GM21447 (cell line): ENCODE results near the gene SLC38A4.
"Not testable (repeated sequence)": the region's sequence is repeated elsewhere in the genome, so short reads cannot be mapped to it uniquely, and the experiment has no call there.

Source experiments
- ATAC-seq: cut with Tn5 transposase; IDR thresholded peaks from one replicate; pipeline ENCODE4 v1.9.1; 2021; ENCODE audit not compliant: unreplicated experiment

SLC38A4 gene

GRCh38 chr12:46778415-46778814 is 47.4 kb downstream of the SLC38A4 start:
- no peak for ATAC-seq

DNA sequence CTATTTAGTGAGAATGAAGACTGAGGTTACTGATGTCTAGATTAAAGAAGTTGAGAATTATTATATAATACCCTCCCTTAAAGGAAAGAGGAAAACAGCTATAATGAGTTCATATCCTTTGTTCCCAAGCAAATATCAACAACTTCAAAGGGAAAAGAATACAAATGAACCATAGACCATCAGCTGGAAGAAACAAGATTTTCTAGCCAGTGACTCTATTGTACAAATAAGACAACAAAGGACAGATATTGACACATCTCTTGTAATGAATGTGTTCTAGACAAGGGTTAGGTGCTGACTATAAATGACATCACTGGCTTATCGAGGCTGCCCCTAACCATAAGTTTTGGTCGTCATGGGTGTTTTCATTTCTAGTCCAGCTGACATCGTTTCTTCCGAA is 48.2 kb downstream of the SLC38A4 start:
- ATAC-seq: no peak

GRCh38 chr12:46775796-46776195 is 50.0 kb downstream of the SLC38A4 start:
- no peak for ATAC-seq

GRCh38 chr12:46774322-46774633 is 51.5 kb downstream of the SLC38A4 start:
- ATAC-seq: no peak

- ATAC-seq: no peak
These were observed 52.0 kb downstream of the SLC38A4 start for GRCh38 chr12:46773586-46774321.

DNA sequence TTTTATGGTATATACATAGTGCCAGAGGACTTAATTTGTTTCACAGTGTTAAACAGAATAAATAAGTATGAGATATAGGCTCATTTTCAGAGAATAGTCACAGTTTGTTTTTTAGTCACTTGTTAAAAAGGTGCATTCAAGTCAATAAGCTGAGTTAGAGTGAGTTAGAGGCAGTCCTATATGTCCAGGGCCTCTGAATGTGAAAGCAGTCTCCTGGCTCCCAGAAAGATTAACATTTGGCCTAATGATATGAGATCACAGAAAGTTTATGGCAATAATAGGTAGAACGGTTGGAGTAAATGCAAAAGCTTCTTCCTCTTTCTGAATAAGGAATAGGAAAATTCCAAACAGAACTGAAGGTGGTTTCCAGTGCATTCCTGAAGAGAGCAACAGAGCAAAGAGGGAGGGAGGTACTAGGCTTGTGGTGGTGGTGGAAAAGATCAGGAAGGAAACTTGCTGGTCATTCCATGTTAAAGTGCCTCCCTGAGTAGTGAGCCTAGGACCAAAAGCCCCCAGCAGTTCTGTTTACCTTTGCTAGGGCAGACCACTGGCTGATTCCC is 54.4 kb downstream of the SLC38A4 start:
- no peak for ATAC-seq

DNA sequence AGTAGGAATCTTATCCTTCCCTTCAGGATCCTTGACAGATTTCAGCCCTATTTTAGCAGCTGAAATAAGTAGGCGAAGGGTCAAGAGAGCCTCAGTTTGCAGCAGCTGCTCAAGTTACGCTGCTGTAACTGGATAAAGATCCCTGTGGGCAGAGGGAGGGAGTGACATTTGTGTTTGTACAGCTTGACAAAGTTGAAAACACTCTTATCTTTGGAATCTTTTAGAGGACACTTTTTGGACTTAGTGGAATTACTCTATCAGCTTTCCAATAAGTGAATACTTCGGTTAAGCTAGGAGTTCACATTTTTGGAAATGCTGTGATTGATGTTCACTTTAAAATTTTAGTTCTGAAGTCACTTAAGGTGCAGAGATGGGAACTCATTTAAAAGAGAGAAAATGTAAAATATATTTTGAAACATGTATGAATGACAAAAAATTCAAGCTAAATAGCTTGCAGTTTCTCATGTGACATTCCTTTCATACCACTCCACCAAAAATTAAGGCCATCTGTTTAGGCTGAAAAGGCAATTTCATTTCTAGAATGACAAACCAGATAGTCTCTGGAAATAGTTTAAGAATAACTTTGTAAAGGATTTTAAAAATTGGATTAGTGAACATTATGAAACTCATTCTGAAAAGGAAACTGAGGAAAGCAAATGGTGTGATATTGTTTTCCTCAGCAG is 55.2 kb downstream of the SLC38A4 start:
- ATAC-seq: no peak

DNA sequence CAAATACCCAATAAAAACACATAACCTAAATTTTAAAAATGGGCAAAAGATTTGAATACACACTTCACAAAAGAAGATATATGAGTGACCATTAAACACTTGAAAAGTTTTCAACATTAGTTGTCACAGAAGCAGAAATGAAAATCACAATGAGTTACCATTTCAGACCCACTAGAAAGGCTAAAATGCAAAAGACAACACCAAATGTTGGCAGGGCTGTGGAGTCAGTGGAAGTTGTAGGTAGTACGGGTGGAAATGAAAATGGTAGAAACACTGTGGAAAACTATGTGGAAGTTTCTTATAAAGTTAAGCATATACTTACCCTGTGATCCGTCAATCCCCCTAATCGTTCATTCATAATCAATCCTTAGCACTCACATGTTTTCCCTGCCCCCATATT is 61.8 kb downstream of the SLC38A4 start:
- ATAC-seq: no peak

GRCh38 chr12:46763230-46763629 is 62.6 kb downstream of the SLC38A4 start:
- ATAC-seq: no peak

DNA sequence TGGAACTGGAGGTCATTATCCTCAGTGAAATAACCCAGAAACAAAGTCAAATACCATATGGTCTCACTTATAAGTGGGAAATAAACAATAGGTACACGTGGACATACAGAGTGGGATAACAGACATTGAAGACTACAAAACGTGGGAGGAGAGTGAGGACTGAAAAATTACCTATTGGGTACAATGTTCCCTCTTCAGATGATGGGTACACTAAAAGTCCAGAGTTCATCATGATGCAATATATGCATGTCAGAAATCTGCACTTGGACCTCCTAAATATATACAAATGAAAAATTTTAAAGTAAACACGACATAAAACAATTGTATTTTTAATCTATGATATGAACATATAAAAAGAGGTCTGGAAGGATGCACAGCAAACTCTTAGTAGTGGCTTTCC is 71.2 kb downstream of the SLC38A4 start:
- ATAC-seq: no peak

- no peak for ATAC-seq
These were observed 73.4 kb downstream of the SLC38A4 start for GRCh38 chr12:46752396-46752795.

DNA sequence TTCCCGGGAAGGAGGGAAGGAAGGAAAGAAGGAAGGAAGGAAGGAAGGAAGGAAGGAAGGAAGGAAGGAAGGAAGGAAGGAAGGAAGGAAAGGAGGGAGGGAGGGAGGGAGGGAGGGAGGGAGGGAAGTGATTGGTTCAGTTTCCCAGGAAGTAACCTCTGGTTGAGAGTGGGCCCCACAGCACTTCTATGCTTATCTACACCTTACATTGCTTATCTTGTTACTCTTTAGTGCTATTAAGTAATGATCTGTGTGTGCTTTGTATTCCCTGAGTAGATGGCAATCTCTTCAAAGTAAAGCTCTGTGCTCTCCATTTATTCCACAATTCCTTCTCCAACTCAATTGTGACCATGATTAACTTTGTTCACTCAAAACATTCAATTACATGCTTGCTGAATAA is 74.6 kb downstream of the SLC38A4 start:
- no peak for ATAC-seq

DNA sequence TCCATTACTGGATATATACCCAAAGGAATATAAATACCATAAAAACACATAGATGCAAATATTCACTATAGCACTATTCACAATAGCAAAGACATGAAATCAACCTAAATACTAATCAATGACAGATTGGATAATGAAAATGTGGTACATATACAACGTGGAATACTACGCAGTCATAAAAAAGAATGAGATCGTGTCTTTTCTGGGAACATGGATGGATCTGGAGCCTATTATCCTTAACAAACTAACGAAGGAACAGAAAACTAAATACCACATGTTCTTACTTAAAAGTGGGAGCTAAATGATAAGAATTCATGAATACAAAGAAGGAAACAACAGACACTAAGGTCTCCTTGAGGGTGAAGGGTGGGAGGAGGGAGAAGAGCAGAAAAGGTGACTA is 76.5 kb downstream of the SLC38A4 start:
- ATAC-seq: no peak

DNA sequence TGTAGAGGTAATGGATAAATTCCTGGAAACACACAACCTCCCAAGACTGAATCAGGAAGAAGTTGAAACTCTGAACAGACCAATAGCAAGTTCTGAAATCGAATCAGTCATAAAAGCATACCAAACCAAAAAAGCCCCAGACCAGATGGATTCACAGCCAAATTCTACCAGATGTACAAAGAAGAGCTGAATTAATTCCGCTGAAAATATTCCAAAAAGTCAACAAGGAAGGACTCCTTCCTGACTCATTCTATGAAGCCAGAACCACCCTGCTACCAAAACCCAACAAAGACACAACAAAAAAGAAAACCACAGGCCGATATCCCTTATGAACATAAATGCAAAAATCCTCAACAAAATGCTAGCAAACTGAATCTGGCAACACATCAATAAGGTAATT is 81.5 kb downstream of the SLC38A4 start:
- ATAC-seq: no peak

DNA sequence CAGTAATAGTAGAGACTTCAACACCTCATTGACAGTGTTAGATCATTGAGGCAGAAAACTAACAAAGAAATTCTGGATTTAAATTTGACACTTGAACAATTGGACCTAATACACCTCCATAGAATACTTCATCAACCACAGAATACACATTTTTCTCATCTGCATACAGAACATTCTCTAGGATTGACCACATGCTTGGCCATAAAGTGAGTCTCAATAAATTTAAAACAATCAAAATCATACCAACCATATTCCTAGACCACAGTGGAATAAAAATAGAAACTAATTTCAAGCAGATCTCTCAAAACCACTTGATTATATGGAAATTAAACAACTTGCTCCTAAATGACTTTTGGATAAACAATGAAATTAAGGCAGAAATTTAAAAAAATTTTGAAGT is 82.3 kb downstream of the SLC38A4 start:
- no peak for ATAC-seq

DNA sequence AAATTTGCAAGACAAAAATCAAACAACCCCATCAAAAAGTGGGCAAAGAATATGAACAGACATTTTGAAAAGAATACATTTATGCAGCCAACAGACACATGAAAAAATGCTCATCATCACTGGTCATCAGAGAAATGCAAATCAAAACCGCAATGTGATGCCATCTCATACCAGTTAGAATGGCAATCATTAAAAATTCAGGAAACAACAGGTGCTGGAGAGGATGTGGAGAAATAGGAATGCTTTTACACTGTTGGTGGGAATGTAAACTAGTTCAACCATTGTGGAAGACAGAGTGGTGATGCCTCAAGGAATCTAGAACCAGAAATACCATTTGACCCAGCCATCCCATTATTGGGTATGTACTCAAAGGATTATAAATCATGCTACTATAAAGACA is 83.5 kb downstream of the SLC38A4 start:
- not testable (repeated sequence) for ATAC-seq

- ATAC-seq: no peak
These were observed 100.5 kb downstream of the SLC38A4 start for GRCh38 chr12:46725332-46725731.

- no peak for ATAC-seq
These were observed 102.0 kb downstream of the SLC38A4 start for GRCh38 chr12:46723629-46724419.

GRCh38 chr12:46722394-46723185 is 103.2 kb downstream of the SLC38A4 start:
- ATAC-seq: no peak

GRCh38 chr12:46718495-46718894 is 107.3 kb downstream of the SLC38A4 start:
- ATAC-seq: no peak

DNA sequence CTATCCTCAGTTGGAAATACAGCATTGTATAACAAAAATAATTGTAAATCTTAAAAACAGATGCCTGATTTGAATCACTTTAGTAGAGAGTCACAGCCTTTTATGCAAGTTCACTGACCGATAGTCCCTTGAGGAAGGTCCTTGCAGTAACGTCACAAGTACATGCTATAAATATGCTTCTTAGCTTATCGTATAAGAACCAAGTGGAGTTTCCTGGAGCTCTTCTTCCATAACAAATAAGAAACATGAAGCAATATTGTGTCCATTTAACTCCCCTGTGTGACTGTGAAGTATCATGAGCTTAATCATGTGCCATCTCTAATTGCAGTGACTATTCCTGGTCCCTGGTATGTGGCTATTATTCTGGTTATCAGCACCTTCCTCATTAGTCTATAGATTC is 107.9 kb downstream of the SLC38A4 start:
- no peak for ATAC-seq
